OCI-LY1 (cell line): ENCODE data around the gene TPST2.
A peak's percentile ranks its signal among the peaks of the same experiment; 100 is the strongest.

Experiments
- H2AFZ ChIP-seq: fragments of 200-600 bp; sonication (generic), shearing (Covaris generic); 2 replicates; pipeline ENCODE4 v1.6.0; 2014; ENCODE audit warnings: antibody characterized with exemption, mild to moderate bottlenecking, low read length
- H3F3A ChIP-seq: fragments of 200-600 bp; sonication (generic), shearing (Covaris generic); 2 replicates; pipeline ENCODE4 v1.6.0; 2014; ENCODE audit warnings: mild to moderate bottlenecking, antibody characterized with exemption, low read length, moderate library complexity; ENCODE audit not compliant: insufficient read depth
- H3K27ac ChIP-seq: fragments of 200-600 bp; sonication (generic); 2 replicates; pipeline ENCODE4 v1.5.1; 2014; ENCODE audit warnings: low read length, mixed run types, mild to moderate bottlenecking, low read depth; ENCODE audit not compliant: poor library complexity, severe bottlenecking
- H3K27me3 ChIP-seq: fragments of 200-600 bp; sonication (generic); 2 replicates; pipeline ENCODE4 v1.6.0; 2014; ENCODE audit warnings: antibody characterized with exemption, mild to moderate bottlenecking, low read length, moderate library complexity; ENCODE audit not compliant: insufficient read depth
- H3K36me3 ChIP-seq: fragments of 200-600 bp; sonication (generic); 2 replicates; pipeline ENCODE4 v1.6.1; 2014; ENCODE audit warnings: mild to moderate bottlenecking, antibody characterized with exemption, low read length, moderate library complexity, mixed read lengths; ENCODE audit not compliant: insufficient read depth
- H3K4me1 ChIP-seq: fragments of 200-600 bp; sonication (generic); 2 replicates; pipeline ENCODE4 v1.5.1; 2014; ENCODE audit warnings: mild to moderate bottlenecking, low read length, moderate library complexity; ENCODE audit not compliant: insufficient read depth, severe bottlenecking
- H3K4me2 ChIP-seq: fragments of 200-600 bp; sonication (generic), shearing (Covaris generic); 2 replicates; pipeline ENCODE4 v1.6.1; 2014; ENCODE audit warnings: low read length
- H3K4me3 ChIP-seq: fragments of 200-600 bp; sonication (generic); 2 replicates; pipeline ENCODE4 v1.5.1; 2014; ENCODE audit warnings: low read length, low read depth, mild to moderate bottlenecking, mixed read lengths; ENCODE audit not compliant: poor library complexity, severe bottlenecking
- H3K79me2 ChIP-seq: fragments of 200-600 bp; shearing (Covaris generic); 2 replicates; pipeline ENCODE4 v1.6.1; 2016; ENCODE audit warnings: mixed run types, low read length, mixed read lengths; ENCODE audit not compliant: insufficient read depth
- H3K9ac ChIP-seq: fragments of 200-600 bp; sonication (generic), shearing (Covaris generic); 2 replicates; pipeline ENCODE4 v1.6.1; 2014; ENCODE audit warnings: mild to moderate bottlenecking, low read length, mixed read lengths
- H3K9me2 ChIP-seq: fragments of 200-600 bp; sonication (generic), shearing (Covaris generic); 2 replicates; pipeline ENCODE4 v1.6.1; 2014; ENCODE audit warnings: low read depth, mild to moderate bottlenecking, low read length, mixed read lengths
- H3K9me3 ChIP-seq: fragments of 200-600 bp; shearing (Covaris generic); 2 replicates; pipeline ENCODE4 v1.6.1; 2014; ENCODE audit warnings: low read length, mixed read lengths
- H4K20me1 ChIP-seq: fragments of 200-600 bp; sonication (generic), shearing (Covaris generic); 2 replicates; pipeline ENCODE4 v1.6.0; 2016; ENCODE audit warnings: mild to moderate bottlenecking, low read length; ENCODE audit not compliant: insufficient read depth
- CTCF ChIP-seq: fragments of 200-600 bp; sonication (generic), shearing (Covaris generic); IDR thresholded peaks from 2 replicates; pipeline ENCODE4 v1.5.1; 2017; ENCODE audit warnings: mild to moderate bottlenecking, antibody characterized with exemption, low read length, moderate library complexity, mixed read lengths
- EZH2 ChIP-seq: fragments of 200-600 bp; sonication (generic), shearing (Covaris generic); IDR thresholded peaks from 2 replicates; pipeline ENCODE4 v1.8.0; 2017; ENCODE audit warnings: borderline replicate concordance, mixed run types, mild to moderate bottlenecking, antibody characterized with exemption, low read length, moderate library complexity, mixed read lengths

TPST2 gene

GRCh38 chr22:26593763-26594162 is 3.8 kb upstream of the TPST2 start:
- H3K79me2 ChIP-seq, result peaks cover 8% of the 10 kb centered on the region
- H3K4me2 ChIP-seq, result no peak overlapping the region
- no peaks in the 10 kb centered on the region for H4K20me1 ChIP-seq
- no peaks in the 10 kb centered on the region for H3K27me3 ChIP-seq
- no peaks in the 10 kb centered on the region for H3F3A ChIP-seq
- H3K4me3 ChIP-seq, result no peak overlapping the region
- H3K9me3 ChIP-seq, result no peaks in the 10 kb centered on the region
- no peak overlapping the region for H2AFZ ChIP-seq
- H3K9ac ChIP-seq, result no peak overlapping the region
- no peak overlapping the region for H3K27ac ChIP-seq
- TF ChIP-seq EZH2, result no peak
- no peak for TF ChIP-seq CTCF
- no peaks in the 10 kb centered on the region for H3K36me3 ChIP-seq
- H3K4me1 ChIP-seq, result peaks cover 18% of the 10 kb centered on the region
- H3K9me2 ChIP-seq, result no peaks in the 10 kb centered on the region

GRCh38 chr22:26592421-26592891 is 2.5 kb upstream of the TPST2 start:
- Histone ChIP-seq H2AFZ (no peak overlapping the region), H3K4me3 (no peak overlapping the region), H3K9me2 (no peaks in the 10 kb centered on the region), H3F3A (no peaks in the 10 kb centered on the region), H3K79me2 (peaks cover 18% of the 10 kb centered on the region), H4K20me1 (no peaks in the 10 kb centered on the region), H3K9ac (no peak overlapping the region), H3K36me3 (peaks cover 7% of the 10 kb centered on the region), H3K4me1 (peaks cover 23% of the 10 kb centered on the region), H3K4me2 (no peak overlapping the region), H3K27ac (no peak overlapping the region), H3K27me3 (no peaks in the 10 kb centered on the region), H3K9me3 (peaks cover 4% of the 10 kb centered on the region; the same call in 1 of the 2 replicates)
- no peak for TF ChIP-seq EZH2
- TF ChIP-seq CTCF, result no peak

GRCh38 chr22:26589367-26589844 is 526 bp downstream of the TPST2 start:
- peak overlapping the region; percentile 93 for H3K9ac ChIP-seq
- peak overlapping the region; percentile 49 for H3K27ac ChIP-seq
- no peak overlapping the region for H2AFZ ChIP-seq
- TF ChIP-seq CTCF (no peak), EZH2 (no peak)
- H3K79me2 ChIP-seq, result peaks cover 33% of the 10 kb centered on the region
- H3K9me2 ChIP-seq, result no peaks in the 10 kb centered on the region
- H3F3A ChIP-seq, result no peaks in the 10 kb centered on the region
- no peaks in the 10 kb centered on the region for H3K27me3 ChIP-seq
- H4K20me1 ChIP-seq, result no peaks in the 10 kb centered on the region
- peaks cover 4% of the 10 kb centered on the region; the same call in 1 of the 2 replicates for H3K9me3 ChIP-seq
- peak overlapping the region; percentile 95 for H3K4me3 ChIP-seq
- H3K4me1 ChIP-seq, result peaks cover 53% of the 10 kb centered on the region
- H3K4me2 ChIP-seq, result peak overlapping the region; percentile 85
- H3K36me3 ChIP-seq, result peaks cover 7% of the 10 kb centered on the region
